Activated naive CD8-positive, alpha-beta T cell (primary cell): ENCODE results near the gene POLH.
"Not testable (repeated sequence)": the region's sequence is repeated elsewhere in the genome, so short reads cannot be mapped to it uniquely, and the experiment has no call there.

Experiments
- H3K27ac Mint-ChIP-seq: one replicate; pipeline ENCODE4 v1.8.0; 2021; ENCODE audit warnings: mixed read lengths
- H3K27me3 Mint-ChIP-seq: one replicate; pipeline ENCODE4 v1.8.0; 2021; ENCODE audit warnings: mixed read lengths
- H3K36me3 Mint-ChIP-seq: one replicate; pipeline ENCODE4 v1.8.0; 2021; ENCODE audit warnings: mixed read lengths
- H3K4me1 Mint-ChIP-seq: one replicate; pipeline ENCODE4 v1.8.0; 2021; ENCODE audit warnings: low read depth, mixed read lengths
- H3K4me3 Mint-ChIP-seq: one replicate; pipeline ENCODE4 v1.8.0; 2021; ENCODE audit warnings: mild to moderate bottlenecking, mixed read lengths
- H3K9me3 Mint-ChIP-seq: one replicate; pipeline ENCODE4 v1.8.0; 2021; ENCODE audit warnings: low read depth, mixed read lengths

Gene POLH

DNA sequence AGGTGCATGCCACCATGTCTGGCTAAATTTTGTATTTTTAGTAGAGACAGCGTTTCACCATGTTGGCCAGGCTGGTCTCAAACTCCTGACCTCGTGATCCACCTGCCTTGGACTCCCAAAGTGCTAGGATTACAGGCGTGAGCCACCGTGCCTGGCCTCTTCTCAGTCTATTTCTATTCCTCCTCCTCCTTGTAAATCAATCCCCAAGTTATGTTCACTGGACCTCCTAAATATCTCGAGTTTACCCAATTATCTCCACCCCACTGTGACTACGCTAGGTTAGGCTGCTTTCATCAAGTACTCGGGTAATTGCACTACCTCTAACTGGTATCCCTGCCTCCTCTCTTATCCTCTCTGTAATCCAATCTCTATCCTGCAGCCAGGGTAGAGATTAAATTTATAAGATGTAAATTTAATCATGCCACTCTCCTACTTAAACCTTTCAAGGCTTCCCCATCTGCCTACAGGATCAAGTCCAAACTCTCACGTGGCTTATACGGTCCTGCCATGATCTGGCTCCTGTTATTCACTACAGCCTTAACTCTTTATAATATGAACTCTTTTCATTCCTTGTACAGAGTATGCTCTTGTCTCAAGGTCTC lies 58.8 kb downstream of the POLH start:
- Mint-ChIP-seq H3K27ac (peak overlapping the region; percentile 95), H3K27me3 (no peaks in the 10 kb centered on the region), H3K4me3 (peak overlapping the region; percentile 99), H3K4me1 (peaks cover 50% of the 10 kb centered on the region), H3K36me3 (peaks cover 6% of the 10 kb centered on the region), H3K9me3 (no peaks in the 10 kb centered on the region)

- peaks cover 53% of the 10 kb centered on the region for H3K4me1 Mint-ChIP-seq
- H3K4me3 Mint-ChIP-seq, result peak within 1 kb of the TSS; percentile 99
- no peaks in the 10 kb centered on the region for H3K9me3 Mint-ChIP-seq
- H3K27ac Mint-ChIP-seq, result peak within 1 kb of the TSS; percentile 95
- H3K36me3 Mint-ChIP-seq, result peaks cover 10% of the 10 kb centered on the region
- H3K27me3 Mint-ChIP-seq, result no peaks in the 10 kb centered on the region
Observed at GRCh38 chr6:43635387-43636307, 59.7 kb downstream of the POLH start, which contains the start of gene MAD2L1BP. Gene MAD2L1BP, plus strand, starts transcription at chr6:43635840. Its CDS starts 36 bp downstream, at chr6:43635876.

- peaks cover 10% of the 10 kb centered on the region for H3K36me3 Mint-ChIP-seq
- no peaks in the 10 kb centered on the region for H3K9me3 Mint-ChIP-seq
- no peaks in the 10 kb centered on the region for H3K27me3 Mint-ChIP-seq
- peaks cover 54% of the 10 kb centered on the region for H3K4me1 Mint-ChIP-seq
- peak overlapping the region; percentile 99 for H3K4me3 Mint-ChIP-seq
- peak overlapping the region; percentile 95 for H3K27ac Mint-ChIP-seq
Observed at GRCh38 chr6:43636308-43636659, 60.3 kb downstream of the POLH start.

GRCh38 chr6:43639984-43640800 lies 64.2 kb downstream of the POLH start:
- Mint-ChIP-seq H3K36me3 (peaks cover 16% of the 10 kb centered on the region), H3K4me3 (peak overlapping the region; percentile 74), H3K9me3 (no peaks in the 10 kb centered on the region), H3K27me3 (no peaks in the 10 kb centered on the region), H3K4me1 (peaks cover 53% of the 10 kb centered on the region), H3K27ac (no peak overlapping the region)

- Mint-ChIP-seq H3K27me3 (no peaks in the 10 kb centered on the region), H3K9me3 (no peaks in the 10 kb centered on the region), H3K27ac (peak within 1 kb of the TSS; percentile 11), H3K4me1 (peaks cover 22% of the 10 kb centered on the region), H3K4me3 (peak within 1 kb of the TSS; percentile 83), H3K36me3 (peaks cover 11% of the 10 kb centered on the region)
Observed at GRCh38 chr6:43644940-43645612, 69.1 kb downstream of the POLH start, which contains the start of gene RSPH9. Gene RSPH9, plus strand, starts transcription at chr6:43645036. Its CDS starts 63 bp downstream, at chr6:43645099.

DNA sequence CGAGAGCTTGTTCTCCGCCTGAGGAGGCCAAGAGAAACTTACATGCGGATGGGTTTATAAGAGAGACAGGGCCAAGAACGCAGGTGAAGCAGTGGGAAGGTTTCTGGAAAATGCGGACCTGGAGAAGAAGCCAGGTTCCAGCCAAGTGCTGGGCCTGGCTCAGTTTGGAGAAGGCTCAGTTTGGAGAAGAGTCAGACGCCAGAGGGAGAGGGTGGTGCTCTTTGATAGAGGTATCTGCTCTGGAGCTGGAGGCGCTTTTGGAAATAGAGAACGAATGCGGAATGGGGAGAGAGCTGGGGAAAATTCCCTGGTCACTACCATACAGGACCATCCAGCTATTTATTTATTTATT lies 69.6 kb downstream of the POLH start:
- Mint-ChIP-seq H3K9me3 (no peaks in the 10 kb centered on the region), H3K4me3 (peak overlapping the region; percentile 83), H3K4me1 (peaks cover 17% of the 10 kb centered on the region), H3K27ac (no peak overlapping the region), H3K36me3 (peaks cover 9% of the 10 kb centered on the region), H3K27me3 (no peaks in the 10 kb centered on the region)

DNA sequence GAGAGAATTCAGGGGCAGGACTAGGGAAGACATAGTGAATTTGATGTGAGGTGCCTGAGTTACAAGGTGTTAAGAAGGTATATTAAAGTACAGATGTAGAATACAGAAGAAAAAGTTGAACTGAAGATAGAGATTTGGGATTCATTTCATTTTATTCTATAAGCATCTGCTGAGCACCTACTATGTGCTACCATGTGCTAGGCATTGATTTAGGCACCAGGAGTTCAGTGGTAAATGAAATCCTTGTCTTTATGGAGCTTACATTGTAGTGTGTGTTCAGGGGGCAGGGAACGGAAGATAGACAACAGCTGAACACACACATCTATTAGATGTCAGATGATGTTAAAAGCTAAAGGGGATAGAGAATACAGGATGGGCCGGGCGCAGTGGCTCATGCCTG lies 71.6 kb downstream of the POLH start:
- no peaks in the 10 kb centered on the region for H3K27me3 Mint-ChIP-seq
- no peak overlapping the region for H3K27ac Mint-ChIP-seq
- H3K4me1 Mint-ChIP-seq, result peaks cover 11% of the 10 kb centered on the region
- H3K9me3 Mint-ChIP-seq, result no peaks in the 10 kb centered on the region
- no peak overlapping the region for H3K4me3 Mint-ChIP-seq
- peaks cover 5% of the 10 kb centered on the region for H3K36me3 Mint-ChIP-seq

DNA sequence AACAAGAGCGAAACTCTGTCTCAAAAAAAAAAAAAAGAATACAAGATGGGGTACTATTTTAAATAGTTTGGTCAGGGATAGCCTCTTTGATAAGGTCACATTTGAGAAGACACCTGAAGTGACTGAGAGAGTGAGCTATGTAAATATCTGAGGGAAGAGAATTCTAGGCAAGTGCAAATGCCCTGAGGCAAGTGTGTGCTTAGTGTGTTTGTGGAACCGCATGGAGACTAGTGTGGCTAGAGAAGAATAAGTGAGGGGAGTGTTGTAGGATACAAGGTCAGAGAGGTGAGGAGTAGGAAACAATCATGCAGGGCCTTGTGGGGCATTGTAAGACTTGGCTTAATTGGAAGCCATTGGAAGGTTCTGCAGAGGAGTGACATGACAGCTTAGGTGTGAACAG lies 72.3 kb downstream of the POLH start:
- H3K27ac Mint-ChIP-seq, result no peak overlapping the region
- peaks cover 2% of the 10 kb centered on the region for H3K36me3 Mint-ChIP-seq
- H3K9me3 Mint-ChIP-seq, result no peaks in the 10 kb centered on the region
- peaks cover 11% of the 10 kb centered on the region for H3K4me1 Mint-ChIP-seq
- no peaks in the 10 kb centered on the region for H3K27me3 Mint-ChIP-seq
- no peak overlapping the region for H3K4me3 Mint-ChIP-seq

DNA sequence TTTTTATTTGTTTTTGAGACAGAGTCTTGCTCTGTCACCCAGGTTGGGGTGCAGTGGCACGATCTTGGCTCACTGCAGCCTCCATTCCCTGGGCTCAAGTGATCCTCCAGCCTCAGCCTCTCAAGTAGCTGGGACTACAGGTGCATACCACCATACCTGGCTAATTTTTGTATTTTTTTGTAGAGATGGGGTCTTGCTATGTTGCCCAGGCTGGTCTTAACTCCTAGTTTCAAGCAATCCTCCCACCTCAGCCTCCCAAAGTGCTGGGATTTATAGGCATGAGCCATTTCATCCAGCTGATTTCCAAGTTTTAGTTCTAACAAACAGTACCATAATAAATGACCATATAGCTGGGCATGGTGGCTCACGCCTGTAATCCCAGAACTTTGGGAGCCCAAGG lies 76.8 kb downstream of the POLH start:
- not testable (repeated sequence) for H3K36me3 Mint-ChIP-seq, H3K27ac Mint-ChIP-seq, H3K27me3 Mint-ChIP-seq, H3K4me3 Mint-ChIP-seq, H3K9me3 Mint-ChIP-seq, H3K4me1 Mint-ChIP-seq

- Mint-ChIP-seq H3K4me3 (no peak overlapping the region), H3K9me3 (no peaks in the 10 kb centered on the region), H3K4me1 (no peaks in the 10 kb centered on the region), H3K27me3 (peaks cover 1% of the 10 kb centered on the region), H3K36me3 (no peaks in the 10 kb centered on the region), H3K27ac (no peak overlapping the region)
Observed at GRCh38 chr6:43657221-43657802, 81.3 kb downstream of the POLH start.

DNA sequence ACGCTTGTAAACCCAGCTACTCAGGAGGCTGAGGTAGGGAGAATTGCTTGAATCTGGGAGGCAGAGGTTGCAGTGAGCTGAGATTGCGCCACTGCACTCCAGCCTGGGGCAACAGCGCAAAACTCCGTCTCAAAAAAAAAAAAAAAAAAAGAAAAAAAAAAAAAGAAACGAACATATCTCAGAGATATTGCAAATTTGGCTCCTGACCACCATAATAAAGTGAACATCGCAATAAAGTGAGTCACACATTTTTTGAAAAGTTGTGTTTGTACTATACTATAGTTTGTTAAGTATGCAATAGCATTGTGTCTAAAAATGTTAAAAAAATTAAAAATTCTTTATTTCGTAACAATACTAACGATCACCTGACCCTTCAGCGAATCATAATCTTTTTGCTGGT lies 82.2 kb downstream of the POLH start:
- Mint-ChIP-seq H3K27me3 (peaks cover 1% of the 10 kb centered on the region), H3K27ac (no peak overlapping the region)

GRCh38 chr6:43662948-43663347 lies 87.0 kb downstream of the POLH start:
- H3K9me3 Mint-ChIP-seq, H3K4me1 Mint-ChIP-seq, H3K27ac Mint-ChIP-seq, H3K27me3 Mint-ChIP-seq, H3K36me3 Mint-ChIP-seq, H3K4me3 Mint-ChIP-seq: not testable (repeated sequence)

More for the DNA sequence above, 82.2 kb downstream of the POLH start:
- no peaks in the 10 kb centered on the region for H3K36me3 Mint-ChIP-seq
- no peaks in the 10 kb centered on the region for H3K9me3 Mint-ChIP-seq
- no peaks in the 10 kb centered on the region for H3K4me1 Mint-ChIP-seq
- H3K4me3 Mint-ChIP-seq, result no peak overlapping the region
